CD4-positive, alpha-beta T cell treated with Interleukin-15 for 4 hours (primary cell): ENCODE measurements around the gene S100G.

Source experiments
- DNase-seq: peaks from one replicate; pipeline ENCODE4 v3.0.0-alpha.2; 2020; ENCODE audit warnings: low spot score

S100G gene

DNA sequence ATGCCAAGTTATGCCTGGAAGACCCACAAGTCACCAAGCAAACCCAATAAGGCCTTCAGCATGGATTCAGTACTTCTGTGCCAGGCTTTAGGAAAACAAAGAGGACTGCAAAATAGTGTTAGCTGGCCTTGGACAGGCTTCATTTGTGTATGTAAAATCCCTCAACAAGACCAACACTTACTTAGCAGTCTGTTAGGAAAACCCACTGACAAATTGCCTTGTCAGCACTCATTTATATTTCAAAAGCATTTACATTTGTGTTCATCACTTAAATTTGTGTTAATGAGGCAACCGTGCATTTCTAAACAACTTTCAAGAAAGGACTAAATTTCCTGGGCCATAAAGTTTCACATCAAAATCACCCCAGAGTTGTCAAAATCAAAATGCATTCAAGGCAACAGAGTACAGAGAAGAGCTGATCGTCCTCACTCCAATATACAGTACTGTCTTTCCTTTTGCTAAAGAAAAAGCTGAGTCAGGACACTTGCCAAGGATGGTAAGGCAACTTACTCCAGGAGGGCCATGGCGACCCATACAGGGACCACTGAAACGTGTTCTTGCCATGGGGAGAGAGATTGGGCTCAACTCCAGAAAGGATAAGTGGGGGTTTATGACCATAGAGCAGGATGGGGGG lies 1.6 kb downstream of the S100G start:
- DNase-seq, result no peak

DNA sequence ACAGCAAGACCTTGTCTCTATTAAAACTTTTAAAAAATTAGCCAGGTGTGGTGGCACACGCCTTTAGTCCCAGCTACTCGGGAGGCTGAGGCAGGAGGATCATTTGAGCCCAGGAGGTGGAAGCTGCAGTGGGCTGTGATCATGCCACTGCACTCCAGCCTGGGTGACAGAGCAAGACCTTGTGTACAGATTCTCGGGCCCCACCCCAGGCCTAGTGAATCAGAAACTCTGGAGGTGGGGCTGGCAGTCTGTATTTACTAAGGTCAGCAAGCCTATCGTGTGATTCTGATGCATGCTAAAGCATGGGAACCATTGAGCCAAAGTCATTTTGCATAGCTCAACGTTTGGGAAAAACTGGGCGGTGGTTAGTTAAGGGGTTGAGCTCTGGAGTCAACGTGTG lies 3.5 kb downstream of the S100G start:
- DNase-seq, result no peak

DNA sequence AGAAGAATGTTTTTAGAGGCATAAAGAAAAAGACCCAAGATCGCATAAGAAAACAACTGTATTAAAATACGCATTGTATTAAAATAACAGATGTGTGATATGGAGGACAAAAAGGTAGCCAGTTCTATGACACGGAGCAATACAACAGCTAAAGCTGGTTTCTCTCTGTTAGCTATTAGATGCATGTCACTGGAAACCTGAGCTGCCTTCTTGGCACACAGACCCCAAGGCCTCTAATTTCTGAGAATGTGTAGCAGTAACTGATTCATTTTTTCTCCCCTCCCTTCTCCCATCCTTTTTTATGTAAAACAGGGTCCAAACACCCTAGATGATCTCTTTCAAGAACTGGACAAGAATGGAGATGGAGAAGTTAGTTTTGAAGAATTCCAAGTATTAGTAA lies 4.1 kb downstream of the S100G start:
- no peak for DNase-seq

DNA sequence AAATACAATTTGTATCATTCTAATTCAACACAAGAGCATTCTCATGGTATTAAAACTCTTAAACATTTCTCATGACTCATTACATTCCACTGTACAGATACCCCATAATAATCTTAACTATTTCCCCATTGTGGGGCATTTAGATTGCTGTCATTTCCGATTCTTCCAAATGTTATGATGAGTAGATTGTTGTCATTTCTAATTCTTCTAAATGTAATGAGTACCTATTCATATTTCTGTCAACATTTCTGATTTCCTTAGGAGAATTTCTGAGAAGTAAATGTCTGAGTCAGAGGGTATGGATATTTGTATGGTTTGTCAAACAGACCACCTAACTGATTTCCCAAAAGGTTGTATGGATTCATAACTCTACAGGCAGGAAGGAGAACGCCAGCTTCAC lies 8.3 kb downstream of the S100G start:
- no peak for DNase-seq

DNA sequence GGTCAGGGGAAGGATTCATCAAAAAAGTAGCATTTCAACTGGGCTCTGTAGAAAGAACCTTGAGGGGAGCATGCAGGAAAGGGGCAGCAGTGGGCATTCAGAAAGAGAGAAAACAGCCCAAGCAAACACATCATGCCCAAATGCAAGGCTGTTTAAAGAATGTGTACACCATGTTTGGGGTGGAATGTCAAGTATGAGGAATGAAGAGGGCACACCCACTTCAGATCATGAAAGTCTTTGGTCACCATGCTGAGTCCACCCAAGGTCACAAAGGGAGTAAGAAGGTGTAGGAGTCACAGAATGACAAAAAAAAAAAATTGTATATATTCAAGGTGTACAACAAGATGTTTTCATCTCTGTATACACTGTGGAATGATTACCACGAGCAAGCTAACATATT lies 9.4 kb downstream of the S100G start:
- DNase-seq, result no peak

DNA sequence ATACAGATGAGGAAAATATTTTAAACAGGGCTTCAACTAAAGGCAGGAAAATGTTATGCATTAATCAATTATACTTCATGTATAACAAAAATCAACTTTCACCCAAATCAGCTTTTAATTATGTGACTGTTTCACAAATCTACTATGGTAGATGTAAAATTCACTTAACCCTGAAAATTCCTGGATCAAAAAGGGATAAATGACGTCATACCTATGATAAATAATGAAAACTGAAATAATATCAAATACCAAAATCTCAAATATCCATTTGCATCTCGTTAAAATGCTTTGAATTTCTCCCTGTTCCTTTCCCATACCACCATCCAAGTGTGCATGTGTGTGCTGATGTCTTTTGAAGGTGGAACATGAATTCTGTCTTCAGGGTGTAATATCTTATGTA lies 11.5 kb downstream of the S100G start:
- no peak for DNase-seq

DNA sequence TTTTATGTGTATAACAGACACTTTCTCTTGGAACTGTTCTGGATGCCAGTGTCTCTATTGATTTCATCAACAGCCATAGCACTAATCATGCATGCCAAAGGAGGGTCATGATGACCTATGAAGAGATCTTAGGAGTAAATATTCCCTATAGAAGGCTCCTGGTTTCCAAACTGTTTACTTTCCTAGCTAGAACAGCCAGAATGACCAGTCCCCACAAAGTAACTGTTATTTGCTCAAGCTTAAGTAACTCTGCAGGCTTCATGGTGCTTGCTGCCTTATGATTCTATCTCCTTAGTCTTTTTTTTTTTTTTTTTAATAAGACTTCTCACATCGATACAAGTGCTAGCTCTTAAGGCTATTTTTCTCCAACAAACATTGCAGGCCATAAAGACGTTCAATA lies 12.4 kb downstream of the S100G start:
- DNase-seq, result no peak

DNA sequence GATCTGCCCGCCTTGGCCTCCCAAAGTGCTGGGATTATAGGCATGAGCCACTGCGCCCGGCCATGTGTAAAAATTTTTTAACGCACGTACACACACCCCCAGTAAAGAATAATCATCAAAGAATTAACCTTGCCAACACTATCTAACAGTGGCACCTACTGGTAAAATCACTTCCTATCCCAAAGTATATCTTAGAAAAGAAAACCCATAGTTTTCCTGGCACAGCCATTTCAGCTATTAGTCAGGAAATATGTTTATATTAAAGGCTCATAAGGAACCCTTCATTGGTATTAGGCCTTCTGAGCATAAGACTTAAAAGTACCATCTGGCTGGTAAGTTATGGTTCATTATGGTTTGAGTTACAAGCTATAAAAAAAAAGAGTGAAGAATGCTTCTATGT lies 14.1 kb downstream of the S100G start:
- no peak for DNase-seq

DNA sequence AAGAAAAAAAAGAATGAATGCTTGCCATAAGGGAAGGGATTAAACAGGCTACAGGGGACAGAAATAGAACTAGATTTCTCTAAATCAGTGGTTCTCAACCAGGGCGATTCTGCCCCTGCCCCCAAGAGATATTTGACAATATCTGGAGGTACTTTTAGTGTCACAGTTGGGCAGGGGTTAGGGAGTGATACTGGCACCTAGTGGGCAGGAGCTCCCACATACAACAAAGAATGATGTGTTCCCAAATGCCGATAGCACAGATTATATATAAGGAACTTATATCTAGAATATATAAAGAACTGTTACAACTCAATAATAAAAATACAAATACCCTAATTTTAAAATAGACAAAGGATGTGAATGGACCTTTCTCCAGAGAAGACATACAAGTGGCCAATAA lies 14.7 kb downstream of the S100G start:
- no peak for DNase-seq

DNA sequence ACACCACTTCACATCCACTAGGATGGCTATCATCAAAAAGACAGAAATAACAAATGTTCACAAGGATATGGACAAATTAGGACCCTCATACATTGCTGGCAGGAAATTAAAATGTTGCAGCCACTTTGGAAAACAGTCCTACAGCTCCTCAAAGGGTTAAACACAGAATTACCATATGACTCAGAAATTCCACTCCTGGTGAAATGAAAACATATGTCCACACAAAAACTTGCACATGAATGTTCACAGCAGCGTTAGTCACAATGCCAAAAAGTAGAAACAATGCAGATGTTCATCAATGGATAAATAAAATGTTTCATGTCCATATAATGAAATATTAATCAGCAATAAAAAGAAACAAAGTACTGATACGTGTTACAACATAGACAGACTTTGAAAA lies 15.1 kb downstream of the S100G start:
- no peak for DNase-seq

DNA sequence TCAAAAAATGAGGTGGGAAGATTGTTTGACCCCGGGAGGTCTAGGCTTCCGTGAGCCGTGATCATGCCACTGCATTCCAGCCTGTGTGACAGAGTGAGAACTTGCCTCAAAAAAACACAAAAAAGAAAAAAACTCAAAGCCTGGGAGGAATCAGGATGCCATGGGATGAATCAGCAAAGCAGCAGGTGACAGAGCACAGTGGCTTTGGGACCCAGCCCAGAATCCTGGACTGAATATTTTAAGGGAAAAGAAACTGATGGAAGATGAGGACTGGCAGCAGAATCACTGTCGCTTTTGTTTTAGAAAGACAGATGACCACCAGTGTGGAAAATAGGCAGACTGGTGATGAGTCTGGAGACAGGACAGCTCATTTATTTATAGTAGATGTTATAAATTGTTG lies 16.6 kb downstream of the S100G start:
- no peak for DNase-seq

DNA sequence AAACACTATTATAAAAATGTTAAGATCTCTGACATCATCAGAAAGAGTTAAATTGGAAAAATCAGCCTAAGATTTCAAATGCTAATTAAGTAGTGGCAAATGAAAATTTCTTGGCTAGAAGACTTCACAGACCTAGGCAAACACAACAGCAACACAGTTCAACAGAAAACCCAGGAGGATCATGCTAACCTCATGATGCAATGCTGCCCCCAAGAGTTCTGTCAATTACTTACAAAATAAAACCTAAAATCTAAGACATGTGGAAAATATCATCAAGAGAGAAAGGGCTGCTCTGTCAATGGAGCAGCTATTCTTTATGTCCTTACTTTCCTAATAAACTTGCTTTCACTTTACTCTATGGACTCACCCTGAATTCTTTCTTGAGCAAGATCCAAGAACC lies 21.0 kb downstream of the S100G start:
- DNase-seq, result peak; percentile 9

DNA sequence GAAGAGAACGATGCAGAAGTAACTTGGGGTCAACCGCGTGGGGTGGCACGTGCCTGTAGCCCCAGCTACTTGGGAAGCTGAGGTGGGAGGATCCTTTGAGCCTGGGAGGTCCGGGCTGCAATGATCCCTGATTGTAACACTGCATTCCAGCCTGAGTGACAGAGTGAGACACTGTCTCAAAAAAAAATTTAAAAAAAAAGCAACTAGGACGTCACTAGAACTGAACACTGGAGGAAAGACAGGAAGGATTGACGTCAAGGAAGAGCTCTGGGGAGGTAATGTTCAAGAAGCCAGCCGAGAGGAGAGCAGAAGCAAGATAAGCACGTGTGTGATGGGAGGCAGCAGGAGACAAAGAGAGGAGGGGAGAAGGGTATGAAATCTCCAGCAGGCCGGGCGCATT lies 28.7 kb downstream of the S100G start:
- no peak for DNase-seq

DNA sequence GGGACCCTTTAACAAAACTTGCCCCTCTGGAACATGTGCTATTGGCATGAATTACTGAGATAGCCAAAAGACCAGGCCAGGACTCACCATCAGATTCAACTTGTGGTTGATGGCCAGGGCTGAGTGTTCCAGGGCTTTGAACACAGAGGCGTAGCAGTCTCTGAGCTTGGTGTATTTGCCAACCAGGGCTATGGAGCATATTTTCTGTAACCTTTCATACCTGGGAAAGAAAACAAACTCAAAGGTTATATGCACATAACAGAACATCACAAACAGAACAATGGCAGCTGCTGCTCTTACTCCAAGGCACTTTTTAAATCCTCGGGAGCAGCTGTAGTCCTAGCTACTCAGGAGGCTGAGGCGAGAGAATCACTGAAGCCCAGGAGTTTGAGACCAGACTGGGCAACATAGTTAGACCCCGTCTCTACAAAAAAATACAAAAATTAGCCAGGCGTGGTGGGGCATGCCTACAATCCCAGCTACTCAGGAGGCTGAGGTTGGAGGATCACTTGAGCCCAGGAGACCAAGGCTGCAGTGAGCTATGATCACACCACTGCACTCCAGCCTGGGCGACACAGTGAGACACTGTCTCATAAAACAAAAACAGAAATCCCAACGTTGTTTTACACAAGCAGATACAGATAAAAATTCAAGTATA lies 33.2 kb downstream of the S100G start:
- DNase-seq, result no peak

DNA sequence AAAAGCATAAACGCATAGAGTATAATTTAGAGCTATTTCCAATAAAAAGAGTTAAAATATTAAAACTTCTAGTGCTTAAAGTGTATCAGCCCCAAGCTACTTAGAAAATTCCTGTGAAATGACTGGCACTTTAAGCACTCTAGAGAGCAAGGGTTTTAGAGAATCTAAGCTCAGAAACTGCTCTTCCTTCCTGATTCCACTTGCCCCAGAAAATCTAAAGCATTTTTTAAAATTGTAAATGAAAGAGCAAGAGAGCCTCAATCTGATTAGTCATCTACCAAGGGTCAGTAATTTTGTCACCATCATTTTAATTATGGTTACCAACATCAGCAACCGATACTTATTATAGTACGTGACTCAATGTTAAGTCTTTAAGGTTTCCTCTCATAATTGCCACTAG lies 37.6 kb downstream of the S100G start:
- DNase-seq, result no peak

DNA sequence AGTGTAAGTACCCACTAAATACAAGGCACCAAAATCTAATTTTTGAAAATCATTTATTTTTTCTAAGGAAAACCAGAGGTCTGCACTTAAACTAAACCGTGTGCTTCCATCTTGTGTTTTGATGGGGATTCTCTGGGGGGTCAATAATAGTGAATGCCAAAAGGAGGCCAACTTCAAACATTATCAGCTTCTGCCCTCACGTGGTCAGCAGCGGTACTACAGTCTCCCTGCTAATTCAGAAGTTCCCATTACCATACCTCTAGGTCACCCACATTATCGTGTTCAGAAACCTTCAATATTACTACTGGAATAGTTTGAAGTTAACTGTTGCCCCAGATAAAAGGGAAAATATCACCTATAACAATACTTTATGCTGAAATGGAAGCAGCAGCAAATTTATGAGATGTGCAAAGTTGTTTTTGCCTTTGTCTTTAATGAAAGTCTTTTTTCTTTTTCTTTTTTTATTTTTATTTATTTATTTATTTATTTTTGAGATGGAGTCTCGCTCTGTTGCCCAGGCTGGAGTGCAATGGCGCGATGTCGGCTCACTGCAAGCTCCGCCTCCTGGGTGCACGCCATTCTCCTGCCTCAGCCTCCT lies 45.2 kb downstream of the S100G start:
- peak; percentile 51 for DNase-seq

DNA sequence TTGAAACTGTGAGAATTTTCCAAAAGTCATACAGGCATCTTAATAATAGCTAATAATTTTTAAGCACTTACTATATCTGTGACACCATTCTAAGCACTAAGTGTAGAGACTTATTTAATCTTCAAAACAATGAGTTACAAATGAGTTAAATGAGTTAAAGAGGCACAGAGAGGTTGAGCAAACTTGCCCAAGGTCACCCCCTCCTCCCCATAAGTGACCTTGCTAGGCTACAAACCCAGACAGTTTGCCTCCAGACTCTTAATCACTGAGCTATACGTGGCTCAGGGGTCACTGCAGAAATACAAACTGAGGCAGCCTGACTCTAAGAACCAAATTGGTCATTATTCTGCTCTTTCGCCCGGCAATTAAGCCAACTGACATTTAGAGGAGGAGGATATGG lies 47.0 kb downstream of the S100G start:
- DNase-seq, result no peak

DNA sequence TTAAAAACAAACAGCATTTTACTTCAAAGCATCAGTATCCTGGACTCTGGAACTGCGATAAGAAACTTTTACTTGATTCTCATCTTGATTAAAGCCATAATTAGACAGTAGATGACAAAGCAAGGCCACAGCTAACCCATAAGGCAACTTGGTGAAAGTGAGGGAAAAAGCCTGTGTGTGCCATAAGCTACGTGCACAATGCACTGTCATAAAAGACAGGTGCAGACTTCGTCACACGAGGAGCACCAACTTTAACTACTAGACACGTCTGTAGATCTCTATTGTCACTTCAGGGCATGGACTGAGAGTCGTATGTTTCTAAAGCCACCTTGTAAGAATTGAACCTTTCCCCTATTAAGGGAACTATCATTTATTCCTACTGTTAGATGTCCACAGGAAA lies 49.4 kb downstream of the S100G start:
- no peak for DNase-seq

DNA sequence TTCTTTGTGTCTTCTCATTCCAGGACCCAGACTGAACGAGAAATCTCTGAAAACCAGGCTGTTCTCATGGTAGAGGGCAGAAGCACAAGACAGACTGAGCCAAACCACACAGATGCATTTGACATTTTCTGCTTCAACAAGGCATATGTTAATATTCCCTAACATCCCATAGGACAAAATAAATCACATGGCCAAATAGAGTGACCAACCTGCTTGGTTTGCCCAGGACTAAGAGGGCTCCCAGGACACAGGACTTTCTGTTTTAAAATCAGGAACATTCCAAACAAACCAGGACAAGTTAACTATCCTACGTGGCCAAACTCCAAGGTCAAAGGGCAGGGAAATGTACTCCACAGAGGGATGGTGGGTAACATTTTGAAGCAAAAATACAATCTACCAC lies 50.8 kb downstream of the S100G start:
- DNase-seq, result no peak

DNA sequence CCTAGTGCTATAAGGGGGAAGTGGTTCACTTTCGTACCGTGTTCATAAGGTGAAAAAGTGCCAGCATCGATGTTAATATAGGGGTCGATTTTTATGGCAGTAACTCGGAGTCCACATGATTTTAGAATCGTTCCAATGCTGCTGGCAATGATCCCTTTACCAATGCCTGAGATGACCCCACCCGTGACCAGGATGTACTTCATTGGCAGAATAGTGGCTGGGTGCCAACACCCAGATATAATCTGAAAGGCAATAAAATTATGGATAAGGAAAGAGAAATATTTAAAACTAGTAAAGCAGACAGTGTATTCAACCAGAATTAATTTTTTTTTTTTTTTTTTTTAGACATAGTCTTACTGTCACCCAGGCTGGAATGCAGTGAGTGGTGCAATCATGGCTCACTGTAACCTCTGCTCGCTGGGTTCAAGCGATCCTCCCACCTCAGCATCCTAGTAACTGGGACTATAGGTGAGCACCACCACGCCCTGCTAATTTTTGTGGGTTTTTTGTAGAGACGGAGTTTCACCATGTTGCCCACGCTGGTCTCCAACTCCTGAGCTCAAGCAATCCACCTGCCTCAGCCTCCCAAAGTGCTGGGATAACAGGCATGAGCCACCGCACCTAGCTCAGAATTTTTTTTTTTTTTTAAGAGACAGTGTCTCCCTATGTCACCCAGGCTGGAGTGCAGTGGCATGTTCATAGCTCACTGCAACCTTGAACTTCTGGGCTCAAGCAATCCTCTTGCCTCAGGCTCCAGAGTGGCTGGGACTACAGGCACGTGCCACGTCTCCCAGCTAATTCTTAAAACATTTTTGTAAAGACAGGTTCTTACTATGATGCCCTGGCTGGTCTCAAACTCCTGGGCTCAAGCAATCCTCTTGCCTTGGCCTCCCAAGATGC lies 53.0 kb downstream of the S100G start:
- DNase-seq, result no peak
